Raji (cell line): ENCODE results near the gene WNK2.

ENCODE experiments used
- POLR2A ChIP-seq: IDR thresholded peaks from 2 replicates; pipeline ENCODE4 v1.6.1; 2011; ENCODE audit warnings: low read depth, low read length, control low read depth; ENCODE audit not compliant: insufficient read depth

Gene WNK2

DNA sequence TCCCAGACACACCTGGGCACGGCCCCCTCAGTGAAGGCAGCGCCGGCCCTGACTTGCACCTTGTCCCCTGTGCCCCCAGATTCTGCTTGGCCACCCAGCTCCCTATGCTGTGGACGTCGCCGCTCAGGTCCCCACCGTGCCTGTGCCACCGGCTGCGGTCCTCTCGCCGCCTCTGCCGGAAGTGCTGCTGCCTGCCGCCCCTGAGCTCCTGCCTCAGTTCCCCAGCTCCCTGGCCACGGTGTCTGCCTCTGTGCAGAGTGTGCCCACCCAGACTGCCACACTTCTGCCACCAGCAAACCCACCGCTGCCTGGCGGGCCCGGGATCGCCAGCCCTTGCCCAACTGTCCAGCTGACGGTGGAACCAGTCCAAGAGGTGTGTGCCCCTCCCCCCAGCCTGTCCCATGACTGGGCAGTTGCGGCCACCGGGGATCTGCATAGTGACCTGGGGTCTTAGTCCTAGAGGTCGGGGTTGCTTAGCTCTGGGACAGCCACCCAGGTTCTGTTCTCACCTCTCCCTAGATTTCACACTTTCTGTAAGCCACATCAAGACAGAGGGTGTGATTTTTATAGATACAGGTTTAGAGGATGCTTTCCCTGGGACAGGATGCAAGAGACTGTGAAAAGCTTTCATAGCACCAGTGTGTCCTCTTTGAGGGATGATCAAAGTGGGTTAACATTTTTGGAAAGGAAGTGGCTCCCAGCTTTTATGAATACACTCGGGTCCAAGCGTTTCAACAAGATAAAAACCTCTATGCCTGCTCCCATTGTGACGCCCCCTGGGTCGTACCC lies 78.0 kb downstream of the WNK2 start:
- no peak for TF ChIP-seq POLR2A

DNA sequence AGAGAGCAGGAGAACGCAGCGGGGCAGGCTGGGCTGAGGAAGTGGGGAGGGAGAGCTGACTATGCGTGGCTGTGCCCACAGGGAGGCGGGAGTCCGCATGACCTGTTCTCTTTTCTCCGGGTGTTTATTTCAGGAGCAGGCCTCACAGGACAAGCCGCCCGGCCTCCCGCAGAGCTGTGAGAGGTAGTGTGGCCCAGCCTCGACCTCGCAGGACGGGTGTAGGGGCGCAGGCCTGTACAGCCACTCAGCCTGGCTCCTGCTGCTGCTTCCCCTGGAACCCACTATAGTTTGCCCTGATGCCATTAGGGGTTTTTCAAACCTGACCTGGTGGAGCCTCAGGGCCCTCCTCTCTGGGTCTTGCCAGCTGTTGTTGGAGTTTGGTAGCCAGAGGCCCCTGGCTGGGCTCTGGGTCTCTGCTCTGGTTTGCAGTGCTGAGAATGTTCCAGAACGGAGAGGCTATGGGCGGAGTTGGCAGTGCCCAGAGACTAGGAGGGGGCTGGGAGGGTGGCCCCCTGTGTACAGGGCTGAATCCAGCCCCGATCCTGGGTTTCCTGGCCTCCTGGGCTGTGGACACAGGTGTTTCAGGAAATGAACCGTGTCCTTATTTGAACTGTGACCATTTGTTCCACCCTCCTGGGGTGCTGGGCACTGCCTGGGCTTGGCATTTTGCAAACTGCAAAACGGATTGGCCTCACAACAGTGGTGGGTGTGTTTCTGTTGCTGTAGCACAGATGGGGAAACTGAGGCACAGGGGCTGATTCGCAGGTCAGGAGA lies 78.8 kb downstream of the WNK2 start:
- no peak for TF ChIP-seq POLR2A

GRCh38 chr9:93263334-93264229 lies 79.6 kb downstream of the WNK2 start:
- no peak for TF ChIP-seq POLR2A

DNA sequence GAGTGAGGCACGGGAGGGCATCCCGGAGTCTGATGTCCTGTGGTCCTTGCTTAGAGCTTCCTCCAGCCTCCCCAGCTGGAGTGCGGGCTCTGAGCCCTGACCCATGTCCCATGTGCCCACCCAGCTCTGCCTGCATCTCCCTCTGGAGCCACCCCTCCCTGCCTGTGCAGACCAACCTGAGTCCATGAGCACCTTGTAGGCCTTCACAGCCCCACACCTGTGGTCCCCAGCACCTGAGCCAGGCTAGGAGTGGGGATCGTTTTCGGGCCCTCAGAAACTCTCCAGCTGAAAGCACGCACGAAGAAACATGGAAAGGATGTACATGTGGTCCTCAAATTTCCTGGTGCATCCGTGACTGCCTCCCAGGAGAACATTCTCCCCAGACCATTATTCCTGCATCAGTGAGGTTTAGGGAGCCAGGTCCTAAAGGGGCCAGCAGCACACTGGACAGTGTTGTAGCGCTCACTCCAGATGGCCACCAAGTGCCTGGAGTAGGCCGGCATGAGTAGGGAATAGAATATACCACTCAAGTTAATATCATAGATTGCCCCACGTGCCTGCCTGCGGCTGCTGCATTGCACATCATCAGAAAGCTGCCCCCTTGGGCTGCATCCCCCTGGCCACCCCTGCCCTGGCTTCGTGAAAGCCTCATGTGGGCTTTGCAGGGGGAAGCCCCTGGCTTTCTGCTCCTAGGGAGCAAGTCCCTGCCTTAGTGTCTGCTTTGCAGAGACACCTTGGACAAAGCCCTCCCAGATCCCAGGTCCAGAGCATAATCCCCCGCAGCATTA lies 80.6 kb downstream of the WNK2 start:
- no peak for TF ChIP-seq POLR2A

- TF ChIP-seq POLR2A = peak; percentile 28; the same call in 1 of the 2 replicates
These were observed 81.5 kb downstream of the WNK2 start for GRCh38 chr9:93265301-93265971.

DNA sequence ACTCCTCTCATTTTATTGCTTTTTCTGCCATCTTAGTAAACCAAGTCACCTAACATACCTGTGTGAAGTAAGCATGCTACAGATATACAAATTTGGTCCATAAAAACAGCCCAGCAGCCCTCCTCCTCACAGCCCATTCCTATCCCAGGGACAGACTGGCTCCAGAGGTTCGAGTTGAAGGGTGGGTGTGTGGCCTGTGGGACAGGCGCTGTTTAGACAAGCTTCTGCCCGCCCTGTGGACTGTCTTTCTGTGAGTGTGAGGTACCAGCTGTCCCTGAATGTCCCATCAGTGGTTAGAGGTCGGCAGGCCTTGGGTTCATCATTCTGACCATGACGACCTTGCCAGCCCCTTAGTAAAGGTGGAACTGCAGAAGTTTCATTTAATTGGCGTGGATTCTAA lies 82.0 kb downstream of the WNK2 start:
- TF ChIP-seq POLR2A = peak; percentile 11; the same call in 1 of the 2 replicates

DNA sequence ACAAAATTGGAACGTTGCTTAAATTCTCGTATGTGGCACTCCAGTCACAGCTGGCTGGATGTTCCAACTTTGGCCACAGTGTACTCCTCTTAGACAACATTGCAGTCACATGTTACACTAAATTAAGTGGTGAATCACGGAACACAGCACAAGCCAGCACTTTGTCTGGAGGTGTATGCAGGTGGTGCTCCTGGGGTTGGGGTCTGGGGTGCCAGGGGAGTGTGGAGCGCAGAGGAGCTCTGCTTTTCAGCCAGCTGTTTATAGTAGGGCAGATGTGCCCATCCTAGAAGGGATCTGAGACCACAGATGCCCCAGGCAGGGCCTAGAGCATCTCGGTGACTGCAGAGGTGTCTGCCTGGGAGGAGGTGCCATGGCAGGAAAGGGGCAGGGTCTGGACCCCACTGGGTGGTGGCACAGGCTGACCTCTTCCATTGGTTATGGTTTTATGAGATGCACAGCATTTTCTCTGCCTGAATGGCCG lies 82.6 kb downstream of the WNK2 start:
- peak; percentile 63 for TF ChIP-seq POLR2A

DNA sequence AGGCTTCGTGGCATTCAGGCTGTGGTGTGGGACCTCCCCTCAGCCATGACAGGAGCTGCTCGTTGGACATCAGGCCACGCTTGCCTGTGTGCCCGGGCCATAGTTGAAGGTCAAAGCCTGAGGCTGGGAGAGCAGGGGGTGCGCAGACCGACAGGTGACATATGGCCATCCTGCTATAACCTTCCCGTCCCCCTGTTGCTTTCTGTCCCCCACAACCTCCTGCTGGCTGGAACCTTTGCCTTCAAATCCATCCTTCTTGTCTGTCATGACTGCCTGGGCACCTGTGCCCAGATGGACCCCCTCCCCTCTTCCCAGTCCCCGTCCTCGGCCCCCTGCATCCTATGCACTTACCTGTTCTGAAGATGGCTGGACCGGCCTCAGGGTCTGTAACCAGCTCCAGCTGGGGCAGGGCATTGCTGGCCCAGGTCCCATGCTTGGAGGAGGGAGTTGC lies 83.2 kb downstream of the WNK2 start:
- TF ChIP-seq POLR2A = no peak; the same call in 1 of the 2 replicates

GRCh38 chr9:93267681-93268505 lies 84.0 kb downstream of the WNK2 start:
- 0 out of 2 replicates have a peak, but pooled peaks have one; percentile 44 for TF ChIP-seq POLR2A

- TF ChIP-seq POLR2A = peak; percentile 82
These were observed 84.8 kb downstream of the WNK2 start for GRCh38 chr9:93268551-93269314.

DNA sequence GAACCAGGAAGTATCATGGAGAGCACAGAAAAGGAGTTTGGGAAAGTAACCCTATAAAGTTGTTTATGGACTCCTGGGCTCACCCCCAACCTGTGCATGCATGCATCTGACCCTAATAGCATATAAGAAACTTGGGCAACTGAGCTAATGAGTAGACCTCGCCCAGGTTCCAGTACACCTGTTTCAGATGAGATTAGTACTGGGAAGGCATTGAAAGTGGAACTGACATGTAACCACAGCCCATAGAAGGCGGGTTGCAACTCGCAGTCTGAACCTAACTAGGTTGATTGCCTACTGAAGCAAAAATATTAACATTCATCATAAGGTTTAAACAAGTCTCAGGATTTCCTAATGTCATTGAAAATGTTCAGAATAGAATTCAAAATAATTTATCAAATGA lies 87.0 kb downstream of the WNK2 start:
- TF ChIP-seq POLR2A = peak; percentile 57; the same call in 1 of the 2 replicates

- peak; percentile 44; the same call in 1 of the 2 replicates for TF ChIP-seq POLR2A
These were observed 93.0 kb downstream of the WNK2 start for GRCh38 chr9:93276973-93277372.
